NCI-H146 (cell line): ENCODE measurements around the gene SUSD2.
"Not testable (repeated sequence)": the region's sequence is repeated elsewhere in the genome, so short reads cannot be mapped to it uniquely, and the experiment has no call there.

Experiments
- DNase-seq: peaks from one replicate; lab custom pipeline; 2025; lab: John Stamatoyannopoulos, UW

Gene SUSD2

DNA sequence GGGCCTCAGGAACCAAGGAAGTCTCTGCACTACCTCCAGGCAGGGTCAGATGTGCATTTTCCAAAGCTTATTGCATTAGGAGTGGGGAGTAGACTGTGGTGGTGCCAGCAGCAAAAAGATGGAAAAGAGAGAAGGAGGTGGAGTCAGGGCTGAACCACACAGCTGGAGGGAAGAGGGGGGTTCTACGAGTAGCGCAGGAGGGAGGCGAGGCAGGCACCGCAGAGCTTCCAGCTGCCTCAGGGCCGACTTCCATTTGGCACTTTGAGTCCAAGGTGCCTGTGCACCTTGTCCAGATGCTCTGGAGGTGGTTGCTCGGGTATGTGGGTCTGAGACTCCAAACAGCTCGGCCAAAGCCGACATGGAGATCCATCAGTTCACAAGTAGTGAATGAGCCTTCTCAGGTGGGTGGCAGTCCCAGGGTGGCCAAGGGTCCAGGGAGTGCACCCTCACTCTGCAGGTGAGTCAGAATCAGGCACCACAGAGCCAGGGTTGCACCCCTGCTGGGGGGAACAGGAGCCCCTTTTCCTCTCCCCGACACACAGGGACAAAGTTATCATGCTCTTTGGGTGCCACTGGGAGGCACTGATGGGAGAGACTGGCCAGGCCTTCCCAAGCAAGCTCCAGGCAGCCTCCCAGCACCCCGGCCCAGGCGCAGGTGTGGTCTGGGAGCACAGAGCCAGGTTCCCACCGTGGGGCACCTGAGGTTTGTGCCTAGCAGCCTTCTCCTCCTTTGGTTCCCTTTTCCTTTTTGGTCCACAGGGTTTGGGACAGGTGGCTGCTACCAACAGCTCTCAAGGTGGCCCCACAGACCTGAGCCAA is 33.4 kb downstream of the SUSD2 start:
- no peak for DNase-seq

DNA sequence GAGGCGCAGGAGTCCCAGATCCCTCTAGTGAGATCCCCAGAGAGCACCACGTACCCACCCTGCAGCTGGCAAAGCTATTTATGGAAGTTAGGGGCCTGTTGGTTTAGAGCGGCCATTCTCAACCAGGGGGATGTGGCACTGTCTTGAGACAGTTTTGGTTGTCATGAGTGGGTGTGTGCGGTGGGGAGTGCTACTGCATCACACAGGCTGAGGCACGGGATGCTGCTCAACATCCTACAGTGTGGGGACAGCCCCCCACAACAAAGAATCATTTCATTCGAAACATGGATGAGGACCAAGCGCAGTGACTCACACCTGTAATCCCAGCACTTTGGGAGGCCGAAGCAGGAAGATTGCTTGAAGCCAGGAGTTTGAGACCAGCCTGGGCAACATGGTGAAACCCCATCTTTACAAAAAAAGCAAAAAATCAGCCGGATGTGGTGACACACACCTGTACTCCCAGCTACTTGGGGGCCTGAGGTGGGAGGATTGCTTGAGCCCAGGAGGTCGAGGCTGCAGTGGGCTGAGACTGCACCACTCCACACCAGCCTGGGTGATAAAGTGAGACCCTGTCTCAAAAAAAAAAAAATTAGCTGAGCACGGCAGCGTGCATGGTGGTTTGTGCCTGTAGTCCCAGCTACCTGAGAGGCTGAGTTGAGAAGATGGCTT is 35.4 kb downstream of the SUSD2 start:
- DNase-seq, result no peak

DNA sequence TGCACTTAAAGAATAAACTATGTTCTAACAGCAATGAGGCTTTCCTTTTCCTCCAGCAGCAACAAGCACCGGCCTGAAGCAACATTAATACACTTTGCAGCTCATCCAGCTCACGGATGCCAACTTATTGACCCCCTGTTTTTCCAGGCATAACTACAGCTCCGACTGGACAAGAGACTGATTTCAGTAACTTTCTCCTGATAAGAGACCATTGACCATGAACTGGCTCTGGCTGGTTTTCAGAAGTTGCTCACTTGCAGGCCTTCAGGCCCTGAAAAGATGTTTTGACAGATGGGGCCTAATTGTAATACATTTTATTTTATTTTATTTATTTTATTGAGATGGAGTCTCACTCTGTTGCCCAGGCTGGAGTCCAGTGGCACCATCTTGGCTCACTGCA is 36.1 kb downstream of the SUSD2 start:
- DNase-seq, result no peak

DNA sequence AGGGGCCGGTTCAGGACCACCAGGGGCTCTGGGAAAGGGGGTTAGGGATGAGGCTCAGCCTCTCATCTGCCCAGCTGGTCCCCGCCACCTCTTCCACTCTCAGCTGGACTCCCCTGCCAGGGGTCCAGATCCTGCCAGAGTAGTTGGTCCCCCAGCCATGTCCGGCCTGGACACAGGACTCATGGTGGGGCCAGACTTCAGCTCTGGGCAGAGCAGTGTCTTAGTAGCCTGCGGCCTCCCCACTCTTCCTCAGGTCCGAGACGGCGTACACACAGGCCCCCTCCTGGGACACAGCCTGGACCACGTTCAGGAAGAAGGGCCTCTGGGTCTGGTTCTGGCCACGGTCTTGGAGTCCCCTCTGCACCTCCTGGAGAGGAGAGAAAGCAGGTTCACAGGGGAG is 38.5 kb downstream of the SUSD2 start:
- no peak for DNase-seq

DNA sequence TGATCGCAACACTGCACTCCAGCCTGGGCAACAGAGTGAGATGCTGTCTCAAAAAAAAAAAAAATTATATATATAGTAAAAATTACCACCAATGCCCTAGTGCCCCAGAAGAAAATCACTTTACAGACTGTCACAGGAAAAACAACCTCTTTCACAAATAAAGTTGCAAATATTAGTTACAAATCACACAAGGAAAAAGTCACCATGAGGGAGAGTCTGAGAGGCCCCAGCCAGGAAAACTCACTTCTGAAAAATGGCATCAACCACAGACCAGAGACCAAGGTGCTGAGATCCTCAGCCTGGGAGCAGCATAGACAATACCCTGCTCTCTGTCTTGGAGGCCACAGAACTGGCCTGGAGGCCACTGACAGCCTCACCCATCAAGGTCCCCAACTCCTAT is 43.2 kb downstream of the SUSD2 start:
- no peak for DNase-seq

DNA sequence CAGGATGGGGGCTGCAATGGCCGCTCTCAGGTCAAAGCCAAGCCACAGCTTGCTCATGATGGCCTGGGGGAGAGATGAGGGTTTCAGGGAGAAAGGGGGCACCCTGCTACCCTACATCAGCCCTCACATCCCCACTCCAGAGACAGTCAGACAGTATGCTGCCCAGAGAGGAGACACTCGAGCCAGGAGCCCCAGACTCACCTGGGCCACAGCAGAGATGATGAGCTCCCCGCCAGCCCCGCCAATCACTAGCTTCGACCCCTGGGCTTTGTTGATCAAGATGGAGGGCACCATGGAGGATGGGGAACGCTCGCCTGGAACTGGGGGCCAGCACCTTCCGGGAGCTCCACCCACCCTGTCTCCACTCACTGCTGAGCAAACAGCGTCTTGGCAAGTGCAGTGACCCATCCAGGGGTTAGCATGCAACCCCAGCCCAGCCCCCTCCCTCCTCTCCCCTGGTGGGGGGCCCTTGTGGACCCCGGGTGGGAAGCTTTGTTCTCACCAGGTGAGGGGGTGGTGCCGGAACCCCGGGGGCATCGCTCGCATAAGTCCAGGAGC is 43.8 kb downstream of the SUSD2 start:
- DNase-seq, result no peak

DNA sequence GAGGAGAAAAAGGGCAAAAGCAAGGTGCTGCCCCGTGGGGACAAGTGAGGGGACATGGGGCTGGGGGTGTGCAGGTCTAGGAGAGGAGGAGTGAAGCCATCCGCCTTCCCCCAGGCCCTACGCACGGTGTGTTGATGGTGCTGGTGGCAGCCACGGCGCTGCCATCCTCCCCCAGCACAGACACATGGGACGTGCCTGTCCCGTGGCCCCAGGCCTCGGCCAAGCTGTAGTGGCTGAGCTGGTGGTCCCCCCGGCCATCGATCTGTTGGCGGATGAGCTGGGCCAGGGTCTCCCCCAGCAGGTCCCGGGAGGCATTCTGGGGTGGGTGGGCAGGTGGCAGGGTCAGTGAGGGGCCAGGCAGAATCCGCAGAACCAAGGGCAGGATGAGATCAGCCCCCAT is 44.7 kb downstream of the SUSD2 start:
- no peak for DNase-seq

DNA sequence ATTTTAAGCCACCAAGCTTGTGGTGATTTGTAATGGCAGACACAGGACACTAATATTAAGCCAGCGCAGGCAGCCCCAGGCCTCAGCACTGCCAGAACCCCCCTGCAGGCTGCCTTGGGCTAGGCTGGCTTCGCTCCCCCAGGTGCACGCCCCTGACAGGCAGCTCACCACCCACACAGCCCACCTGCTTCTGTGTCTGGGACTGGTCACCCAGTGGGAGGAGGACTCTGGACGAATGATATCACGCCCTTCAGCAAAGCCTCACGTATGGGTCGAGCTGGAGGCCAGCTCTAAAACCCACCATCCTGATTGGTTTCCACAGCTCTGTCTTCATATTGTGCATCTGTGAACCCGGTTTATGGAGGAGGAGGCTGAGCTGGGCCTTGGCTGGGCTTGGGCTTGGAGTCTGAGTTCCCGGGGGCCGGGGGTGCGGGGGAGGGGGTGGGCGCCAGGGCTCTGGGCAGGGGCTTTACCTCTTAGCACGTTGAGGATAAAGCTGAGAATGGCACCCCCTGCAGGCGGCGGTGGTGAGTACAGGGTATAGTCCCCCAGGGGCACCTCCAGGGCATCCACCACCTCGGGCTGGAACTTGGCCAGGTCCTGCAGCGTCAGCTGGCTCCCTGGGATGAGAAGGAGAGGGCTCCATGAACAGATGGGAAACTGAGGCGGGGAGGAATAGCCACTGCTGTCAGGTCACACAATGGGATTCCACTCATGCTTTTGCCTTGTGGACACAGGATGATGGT is 49.8 kb downstream of the SUSD2 start:
- peak; percentile 60 for DNase-seq

DNA sequence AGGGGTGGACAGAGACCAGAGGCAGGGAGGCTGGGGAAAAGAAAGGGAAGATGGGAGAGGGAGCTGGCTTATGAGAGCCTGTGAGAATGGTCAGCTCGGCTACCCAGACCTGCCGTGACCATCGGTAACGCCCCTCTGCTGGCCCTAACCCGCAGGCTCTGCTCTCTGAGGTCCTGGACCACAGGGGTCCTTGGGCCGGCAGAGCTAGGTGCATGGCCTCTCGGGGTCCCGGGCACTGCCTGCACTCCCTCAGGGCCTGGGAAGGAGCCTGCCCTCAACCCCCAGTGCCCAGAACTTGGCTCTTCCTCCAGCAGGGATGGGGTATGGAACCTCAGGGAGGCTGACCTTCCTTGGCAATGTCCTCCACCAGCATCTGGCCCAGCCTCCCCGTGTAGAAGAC is 50.4 kb downstream of the SUSD2 start:
- no peak for DNase-seq

DNA sequence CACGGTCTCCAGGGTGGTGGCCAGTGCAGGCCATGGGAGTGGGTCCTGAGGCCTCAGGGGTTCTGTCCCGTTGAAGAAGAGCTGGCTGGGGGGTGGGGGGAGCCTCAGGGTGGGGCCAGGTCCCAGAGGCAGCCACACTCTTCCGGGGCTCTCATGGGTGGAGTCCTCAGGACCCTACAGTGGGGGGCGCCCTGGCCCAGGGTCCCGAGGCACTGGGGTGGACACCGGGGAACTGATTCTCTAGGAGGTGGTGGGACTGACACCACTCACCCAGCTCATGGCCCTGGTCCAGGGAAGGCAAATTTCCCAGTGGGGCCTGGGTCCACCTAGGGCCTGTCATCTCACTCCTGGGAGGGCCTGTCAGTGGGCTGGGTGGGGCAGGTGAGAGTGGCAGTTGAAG is 50.8 kb downstream of the SUSD2 start:
- DNase-seq, result no peak

DNA sequence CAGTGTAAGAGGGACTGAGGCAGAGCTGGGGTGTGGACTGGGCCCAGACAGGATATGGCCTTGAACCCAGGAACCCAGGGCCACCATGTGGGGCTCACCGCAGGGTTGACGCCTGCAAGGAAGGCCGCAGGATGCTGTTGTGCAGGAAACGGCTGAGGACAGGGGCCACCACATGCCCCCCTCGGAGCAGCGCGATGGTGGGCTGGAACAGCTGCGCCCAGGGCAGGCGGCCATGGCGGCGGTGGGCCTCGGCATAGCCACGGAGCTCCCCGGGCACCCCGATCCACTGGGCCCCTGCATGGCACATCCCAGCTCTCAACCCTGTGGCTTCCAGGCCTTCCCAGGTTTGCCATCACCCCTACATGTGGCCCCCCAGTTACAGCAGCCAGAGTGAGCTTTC is 51.4 kb downstream of the SUSD2 start:
- DNase-seq, result no peak

DNA sequence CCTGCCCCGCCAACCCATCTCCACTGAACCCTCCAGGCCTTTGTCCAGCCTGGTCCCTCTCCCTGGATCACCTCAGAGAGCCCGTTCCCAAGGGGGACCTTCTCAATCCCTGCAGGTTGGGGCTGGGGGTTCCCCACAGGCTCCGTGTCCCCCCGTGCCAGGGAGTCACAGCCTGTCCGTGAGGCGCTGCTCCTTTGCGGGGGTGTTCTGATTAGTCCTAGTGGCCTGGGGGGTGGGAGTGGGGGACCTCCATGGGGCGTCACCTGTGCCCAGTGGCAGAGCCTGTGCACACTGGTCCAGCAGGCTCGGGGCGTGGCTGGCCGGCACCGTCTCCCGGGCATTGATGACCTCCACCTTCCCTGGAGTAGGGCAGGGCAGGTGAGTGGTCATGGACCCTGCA is 51.9 kb downstream of the SUSD2 start:
- no peak for DNase-seq

DNA sequence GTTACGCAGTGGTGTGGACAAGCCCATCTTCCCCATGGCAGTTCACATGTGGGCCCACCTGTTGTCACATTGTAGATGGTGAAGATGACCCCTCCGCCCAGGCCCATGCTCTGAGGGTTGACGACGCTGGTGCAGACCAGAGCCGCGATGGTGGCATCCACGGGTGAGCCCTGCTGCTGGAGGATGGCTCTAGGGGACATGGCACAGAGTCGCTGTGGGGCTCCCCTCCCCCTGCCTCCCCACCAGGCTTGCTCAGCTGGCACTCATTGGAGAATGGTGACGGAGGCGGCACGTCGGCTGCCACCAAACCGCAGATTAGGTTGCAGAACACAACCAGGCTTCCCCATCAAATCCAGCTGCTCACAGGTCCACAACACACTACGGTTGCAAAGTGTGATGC is 52.5 kb downstream of the SUSD2 start:
- no peak for DNase-seq

DNA sequence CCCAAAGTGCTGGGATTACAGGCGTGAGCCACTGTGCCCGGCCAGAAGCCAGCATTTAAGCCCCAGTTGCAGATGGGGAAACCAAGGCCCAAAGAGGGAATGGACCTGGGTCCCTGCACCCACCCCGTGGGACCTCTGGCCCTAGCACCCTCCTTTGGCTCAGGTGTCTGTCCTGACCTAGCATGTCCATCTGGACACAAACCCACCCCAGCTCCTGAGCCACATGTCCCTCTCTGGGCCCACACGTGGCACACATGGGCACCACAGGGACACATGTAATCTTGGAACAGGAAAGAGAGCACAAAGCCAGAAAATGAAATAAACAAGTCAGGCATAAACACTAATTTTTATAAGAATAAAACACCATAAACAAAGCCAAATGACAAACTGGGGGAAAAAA is 54.0 kb downstream of the SUSD2 start:
- DNase-seq, result no peak

DNA sequence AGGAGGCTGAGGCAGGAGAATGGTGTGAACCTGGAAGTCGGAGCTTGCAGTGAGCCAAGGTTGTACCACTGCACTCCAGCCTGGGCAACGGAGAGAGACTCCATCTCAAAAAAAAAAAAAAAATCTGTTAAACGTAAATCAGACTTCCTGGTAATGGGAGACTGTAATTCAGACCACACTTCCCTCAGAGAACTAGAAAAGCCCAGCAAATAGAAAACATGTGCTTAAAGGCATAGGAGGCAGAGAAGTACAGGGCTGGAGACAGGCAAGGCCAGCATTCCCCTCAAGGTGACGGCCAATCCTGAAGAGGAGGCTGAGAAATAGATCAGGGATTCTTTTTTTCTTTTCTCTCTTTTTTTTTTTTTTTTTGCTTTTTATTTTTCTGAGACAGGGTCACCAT is 55.4 kb downstream of the SUSD2 start:
- no peak for DNase-seq

DNA sequence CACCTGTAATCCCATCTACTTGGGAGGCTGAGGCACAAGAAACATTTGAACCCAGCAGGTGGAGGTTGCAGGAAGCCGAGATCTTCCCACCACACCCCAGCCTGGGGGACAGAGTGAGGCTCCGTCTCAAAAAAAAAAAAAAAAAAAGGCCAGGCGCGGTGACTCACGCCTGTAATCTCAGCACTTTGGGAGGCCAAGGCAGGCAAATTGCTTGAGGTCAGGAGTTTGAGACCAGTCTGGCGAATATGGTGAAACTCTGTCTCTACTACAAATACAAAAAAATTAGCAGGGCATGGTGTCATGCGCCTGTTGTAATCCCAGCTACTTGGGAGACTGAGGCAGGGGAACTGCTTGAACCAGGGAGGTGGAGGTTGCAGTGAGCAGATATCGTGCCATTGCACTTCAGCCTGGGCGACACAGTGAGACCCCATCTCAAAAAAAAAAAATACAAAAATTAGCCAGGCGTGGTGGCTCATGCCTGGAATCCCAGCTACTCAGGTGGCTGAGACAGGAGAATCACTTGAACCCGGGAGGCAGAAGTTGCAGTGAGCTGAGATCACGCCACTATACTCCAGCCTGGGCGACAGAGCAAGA is 56.9 kb downstream of the SUSD2 start:
- not testable (repeated sequence) for DNase-seq
